ENCODE results near the gene RIBC1. TPM values are rescaled to one million over a fixed set of nuclear protein-coding genes. Genes with fewer than 3 reads are reported as not detected.

RIBC1 gene
- total RNA-seq, 2 experiments from 2014 or later = 0.79 to 0.88 TPM

DNA sequence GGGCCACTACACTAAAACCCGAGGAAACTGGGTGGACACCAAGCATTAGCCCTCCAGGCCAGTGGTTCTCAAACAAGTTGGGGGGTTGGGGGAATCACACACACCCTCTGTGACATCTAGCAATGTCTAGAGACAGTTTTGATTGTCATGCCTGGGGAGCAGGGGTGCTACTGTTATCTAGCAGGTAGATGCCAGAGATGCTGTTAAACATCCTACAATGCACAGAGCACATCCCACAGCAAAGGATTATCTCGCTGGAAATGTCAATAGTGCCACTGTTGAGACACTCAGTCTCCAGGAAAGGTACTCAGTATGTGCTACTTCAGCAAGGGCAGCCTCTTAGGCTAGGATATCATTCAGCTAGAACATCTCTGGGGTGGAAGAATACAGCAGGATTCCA, 1.5 kb upstream of the RIBC1 start:
- DNase-seq (ENCODE audit: low spot score) = peak; percentile 9
- Histone ChIP-seq H3K9me3 (ENCODE audit: low read length) (no peaks in the 10 kb centered on the region), H3K4me3 (ENCODE audit: low read depth, low read length, poor library complexity, severe bottlenecking) (peak overlapping the region; percentile 83), H3K4me2 (ENCODE audit: low read length) (peak overlapping the region; percentile 98), H3K9me2 (ENCODE audit: insufficient read depth, low read length) (no peaks in the 10 kb centered on the region), H3K27ac (ENCODE audit: low read depth, low read length, poor library complexity, severe bottlenecking) (peak overlapping the region; percentile 98), H3K4me1 (ENCODE audit: insufficient read depth, low read length, poor library complexity, severe bottlenecking) (peaks cover 9% of the 10 kb centered on the region), H4K20me1 (ENCODE audit: insufficient read depth, low read length) (peaks cover 6% of the 10 kb centered on the region; the same call in 1 of the 2 replicates), H2AFZ (ENCODE audit: low read length) (no peak overlapping the region), H3K36me3 (ENCODE audit: insufficient read depth, low read length) (peaks cover 30% of the 10 kb centered on the region), H3K79me2 (ENCODE audit: insufficient read depth, low read depth, low read length) (peaks cover 57% of the 10 kb centered on the region)
- BruUV-seq (replicated peaks) = no TSS peak
- intact Hi-C loops (cut with micrococcal nuclease; ENCODE audit: unreplicated experiment) = no loop called here
- ChIA-PET POLR2A (no interaction called here), CTCF (ENCODE audit: unreplicated experiment) (no interaction called here)
- no peak for TF ChIP-seq EZH2phosphoT487 (IDR thresholded peaks at IDR 0.05; ENCODE audit: borderline replicate concordance, low read depth, low read length)
- TF ChIP-seq, protein P1, sequence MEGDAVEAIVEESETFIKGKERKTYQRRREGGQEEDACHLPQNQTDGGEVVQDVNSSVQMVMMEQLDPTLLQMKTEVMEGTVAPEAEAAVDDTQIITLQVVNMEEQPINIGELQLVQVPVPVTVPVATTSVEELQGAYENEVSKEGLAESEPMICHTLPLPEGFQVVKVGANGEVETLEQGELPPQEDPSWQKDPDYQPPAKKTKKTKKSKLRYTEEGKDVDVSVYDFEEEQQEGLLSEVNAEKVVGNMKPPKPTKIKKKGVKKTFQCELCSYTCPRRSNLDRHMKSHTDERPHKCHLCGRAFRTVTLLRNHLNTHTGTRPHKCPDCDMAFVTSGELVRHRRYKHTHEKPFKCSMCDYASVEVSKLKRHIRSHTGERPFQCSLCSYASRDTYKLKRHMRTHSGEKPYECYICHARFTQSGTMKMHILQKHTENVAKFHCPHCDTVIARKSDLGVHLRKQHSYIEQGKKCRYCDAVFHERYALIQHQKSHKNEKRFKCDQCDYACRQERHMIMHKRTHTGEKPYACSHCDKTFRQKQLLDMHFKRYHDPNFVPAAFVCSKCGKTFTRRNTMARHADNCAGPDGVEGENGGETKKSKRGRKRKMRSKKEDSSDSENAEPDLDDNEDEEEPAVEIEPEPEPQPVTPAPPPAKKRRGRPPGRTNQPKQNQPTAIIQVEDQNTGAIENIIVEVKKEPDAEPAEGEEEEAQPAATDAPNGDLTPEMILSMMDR (conservative IDR thresholded peaks at IDR 0.05; ENCODE audit: low read length) = no peak

DNA sequence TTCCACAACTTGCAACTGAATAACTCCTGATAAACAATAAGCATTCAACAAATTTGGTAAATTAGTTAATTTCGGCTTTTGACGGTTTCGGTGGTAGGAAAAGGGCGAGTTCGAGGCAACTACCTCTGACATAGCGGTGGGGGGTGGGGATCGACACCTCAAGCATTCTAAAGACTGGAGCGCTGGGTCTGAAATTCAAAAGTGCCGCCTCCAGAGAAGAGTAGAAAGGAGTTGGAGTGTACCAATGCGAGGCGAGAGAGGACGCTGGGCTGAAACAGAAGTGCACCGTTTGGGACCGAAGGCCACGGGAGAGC, 944 bp upstream of the RIBC1 start:
- Histone ChIP-seq H2AFZ (ENCODE audit: low read length) (0 out of 2 replicates have a peak overlapping the region, but pooled peaks have one; percentile 46), H3K79me2 (ENCODE audit: insufficient read depth, low read depth, low read length) (peaks cover 52% of the 10 kb centered on the region), H3K4me3 (ENCODE audit: low read depth, low read length, poor library complexity, severe bottlenecking) (peak overlapping the region; percentile 83), H3K9me3 (ENCODE audit: low read length) (no peaks in the 10 kb centered on the region), H3K36me3 (ENCODE audit: insufficient read depth, low read length) (peaks cover 26% of the 10 kb centered on the region), H3K4me1 (ENCODE audit: insufficient read depth, low read length, poor library complexity, severe bottlenecking) (peaks cover 9% of the 10 kb centered on the region), H3K27ac (ENCODE audit: low read depth, low read length, poor library complexity, severe bottlenecking) (peak overlapping the region; percentile 98), H3K9me2 (ENCODE audit: insufficient read depth, low read length) (no peaks in the 10 kb centered on the region), H3K4me2 (ENCODE audit: low read length) (peak overlapping the region; percentile 98), H4K20me1 (ENCODE audit: insufficient read depth, low read length) (peaks cover 6% of the 10 kb centered on the region; the same call in 1 of the 2 replicates)
- intact Hi-C loops (cut with micrococcal nuclease; ENCODE audit: unreplicated experiment) = loop anchor here (1.0 to 2.0 kb wide), 2 partner anchors 13 to 263 kb away; partner anchors contain the start of gene HSD17B10
- DNase-seq (ENCODE audit: low spot score) = no peak
- no peak for TF ChIP-seq EZH2phosphoT487 (IDR thresholded peaks at IDR 0.05; ENCODE audit: borderline replicate concordance, low read depth, low read length)
- TF ChIP-seq, protein P1 (conservative IDR thresholded peaks at IDR 0.05; ENCODE audit: low read length) = no peak
- BruUV-seq (replicated peaks) = no TSS peak
- ChIA-PET POLR2A (interaction anchor here (0.7 kb wide), 1 partner anchor 293 kb away, joined by 3 read pairs; no protein-coding TSS in a partner anchor), CTCF (ENCODE audit: unreplicated experiment) (interaction anchor here (0.5 to 0.9 kb wide), 2 partner anchors 9 to 599 kb away, joined by 3 read pairs; no protein-coding TSS in a partner anchor)
